Muscle of leg (tissue), 16 donors: Measurements from ENCODE around the gene HOTAIR. TPM values are rescaled to one million over a fixed set of nuclear protein-coding genes. Genes with fewer than 3 reads are reported as not detected.

Source experiments
- DNase-seq: peaks from one replicate; pipeline ENCODE4 v3.0.0; 2013
- H3K27ac ChIP-seq: one replicate; pipeline ENCODE4 v1.5.1; 2013; ENCODE audit warnings: mild to moderate bottlenecking, low read length, control low read depth
- H3K27me3 ChIP-seq: one replicate; pipeline ENCODE4 v1.6.1; 2013; ENCODE audit warnings: low read length; ENCODE audit not compliant: control insufficient read depth, insufficient read depth
- H3K36me3 ChIP-seq: one replicate; pipeline ENCODE4 v1.6.1; 2013; ENCODE audit warnings: low read length; ENCODE audit not compliant: control insufficient read depth, insufficient read depth
- H3K4me1 ChIP-seq: one replicate; pipeline ENCODE4 v1.6.1; 2013; ENCODE audit warnings: low read length; ENCODE audit not compliant: control insufficient read depth, insufficient read depth
- H3K4me3 ChIP-seq: one replicate; pipeline ENCODE4 v1.5.1; 2013; ENCODE audit warnings: low read length, control low read depth
- H3K9me3 ChIP-seq: replicated peaks from 2 replicates; pipeline ENCODE4 v1.6.1; 2013; ENCODE audit warnings: low read depth, low read length; ENCODE audit not compliant: control insufficient read depth
- WGBS: methylation state at CpG from one replicate; pipeline ENCODE4 v1.1.5; 2013; ENCODE audit warnings: missing lambda C conversion rate; ENCODE audit not compliant: insufficient coverage; 5-methylcytosine and 5-hydroxymethylcytosine counted together
- long read RNA-seq, 11 donors: transcript quantifications; one replicate each; lab custom pipeline, GENCODE V29; 2026
- polyA plus RNA-seq, 8 donors: library from polyadenylated mRNA; unstranded; fragments of 120-200 nt; gene quantifications; one replicate each; pipeline versions ENCODE4 v1.2.1 to v1.2.3, GENCODE V29; 2013; ENCODE audit warnings: inconsistent platforms in 1 of 8, low replicate concordance in 1 of 8; ENCODE audit not compliant: insufficient read length in 8 of 8, insufficient read depth in 1 of 8
- total RNA-seq: library from RNA; stranded (reverse); fragments of 120-200 nt; gene quantifications from one replicate; pipeline ENCODE4 v1.2.4, GENCODE V29; 2013

The HOTAIR gene
- total RNA-seq (1.8 TPM), polyA plus RNA-seq (10 to 100 TPM in 1 of 8 donors, 1 to 10 TPM in 7; 2.2 to 13.2 (median 4.1) TPM)
- long read RNA-seq, donor 1 = 0 reads
- long read RNA-seq, donor 2 = 0 reads
- long read RNA-seq, donor 3, partial matches to known transcripts = 48 of 50 reads
- long read RNA-seq, donor 3, other reads (novel, unspliced or antisense) = 0 of 50 reads
- long read RNA-seq, donor 4 = 0 reads
- long read RNA-seq, donor 5, partial matches to known transcripts = 0 of 11 reads
- long read RNA-seq, donor 5, other reads (novel, unspliced or antisense) = 10 of 11 reads
- long read RNA-seq, donor 6, partial matches to known transcripts = 0 of 12 reads
- long read RNA-seq, donor 6, other reads (novel, unspliced or antisense) = 11 of 12 reads
- long read RNA-seq, donor 7, partial matches to known transcripts = 16 of 23 reads
- long read RNA-seq, donor 7, other reads (novel, unspliced or antisense) = 7 of 23 reads
- long read RNA-seq, donor 8, partial matches to known transcripts = 0 of 5 reads
- long read RNA-seq, donor 8, other reads (novel, unspliced or antisense) = 5 of 5 reads
- long read RNA-seq, donor 9 = 0 reads
- long read RNA-seq, donor 10 = 0 reads
- long read RNA-seq, donor 11 = 0 reads

- Histone ChIP-seq H3K4me1 (peaks cover 65% of the 10 kb centered on the region), H3K36me3 (no peaks in the 10 kb centered on the region), H3K27me3 (peaks cover 86% of the 10 kb centered on the region), H3K9me3 (no peaks in the 10 kb centered on the region), H3K4me3 (peak within 1 kb of the TSS; percentile 59), H3K27ac (peak within 1 kb of the TSS; percentile 96)
- under 1% methylated on average over 37 of the region's 63 CpGs for WGBS
- DNase-seq = peak; percentile 89
Measured at GRCh38 chr12:53974084-53975063, at the start of gene HOTAIR. Gene HOTAIR (minus strand): TSS chr12:53974954.

DNA sequence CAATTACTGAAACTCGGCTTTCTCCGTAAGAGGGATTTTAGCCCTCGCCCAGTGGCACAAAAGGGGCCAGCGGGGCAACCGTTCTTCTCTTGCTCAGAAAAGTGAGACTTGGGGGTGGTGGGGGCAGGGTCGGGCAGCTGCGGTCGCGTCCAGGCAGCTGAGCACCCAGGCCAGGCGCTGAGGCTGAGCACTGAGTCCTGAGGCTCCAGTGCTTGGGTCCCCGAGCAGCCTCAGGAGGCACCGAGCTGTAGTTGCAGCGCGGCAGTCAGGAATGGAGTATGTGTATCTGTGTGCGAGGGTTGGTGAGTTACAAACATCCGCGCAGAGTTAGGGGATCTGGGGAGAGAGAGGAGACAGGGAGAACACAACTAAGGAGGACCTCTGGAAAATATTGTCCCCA lies 49.4 kb upstream of the HOTAIR start:
- 40% methylated on average over 13 of the region's 17 CpGs for WGBS
- H3K27me3 ChIP-seq = peaks cover 54% of the 10 kb centered on the region
- H3K4me3 ChIP-seq = peak overlapping the region; percentile 27

GRCh38 chr12:54022960-54023884 lies 48.5 kb upstream of the HOTAIR start:
- H3K36me3 ChIP-seq = no peaks in the 10 kb centered on the region
- DNase-seq = no peak
- H3K9me3 ChIP-seq = no peaks in the 10 kb centered on the region
- H3K27me3 ChIP-seq = peaks cover 56% of the 10 kb centered on the region
- 41% methylated on average over 2 of the region's 8 CpGs for WGBS
- H3K4me3 ChIP-seq = no peak overlapping the region
- H3K27ac ChIP-seq = peak overlapping the region; percentile 100
- H3K4me1 ChIP-seq = peaks cover 91% of the 10 kb centered on the region

More for the DNA sequence above, 49.4 kb upstream of the HOTAIR start:
- Histone ChIP-seq H3K4me1 (peaks cover 93% of the 10 kb centered on the region), H3K9me3 (no peaks in the 10 kb centered on the region), H3K27ac (peak overlapping the region; percentile 100), H3K36me3 (peaks cover 2% of the 10 kb centered on the region)
- peak; percentile 48 for DNase-seq

- H3K4me3 ChIP-seq = peak overlapping the region; percentile 86
- H3K9me3 ChIP-seq = no peaks in the 10 kb centered on the region
- H3K4me1 ChIP-seq = peaks cover 80% of the 10 kb centered on the region
- H3K27me3 ChIP-seq = peaks cover 59% of the 10 kb centered on the region
- peak; percentile 48 for DNase-seq
- H3K27ac ChIP-seq = peak overlapping the region; percentile 100
- H3K36me3 ChIP-seq = no peaks in the 10 kb centered on the region
- WGBS = 75% methylated on average over 2 of the region's 16 CpGs
Measured at GRCh38 chr12:54021432-54022013, 46.8 kb upstream of the HOTAIR start.

- Histone ChIP-seq H3K9me3 (no peaks in the 10 kb centered on the region), H3K4me1 (peaks cover 79% of the 10 kb centered on the region), H3K27me3 (peaks cover 61% of the 10 kb centered on the region), H3K36me3 (no peaks in the 10 kb centered on the region), H3K27ac (peak overlapping the region; percentile 100), H3K4me3 (peak overlapping the region; percentile 86)
- peak; percentile 52 for DNase-seq
- 15% methylated on average over 11 of the region's 23 CpGs for WGBS
Measured at GRCh38 chr12:54020591-54021405, 46.0 kb upstream of the HOTAIR start.

DNA sequence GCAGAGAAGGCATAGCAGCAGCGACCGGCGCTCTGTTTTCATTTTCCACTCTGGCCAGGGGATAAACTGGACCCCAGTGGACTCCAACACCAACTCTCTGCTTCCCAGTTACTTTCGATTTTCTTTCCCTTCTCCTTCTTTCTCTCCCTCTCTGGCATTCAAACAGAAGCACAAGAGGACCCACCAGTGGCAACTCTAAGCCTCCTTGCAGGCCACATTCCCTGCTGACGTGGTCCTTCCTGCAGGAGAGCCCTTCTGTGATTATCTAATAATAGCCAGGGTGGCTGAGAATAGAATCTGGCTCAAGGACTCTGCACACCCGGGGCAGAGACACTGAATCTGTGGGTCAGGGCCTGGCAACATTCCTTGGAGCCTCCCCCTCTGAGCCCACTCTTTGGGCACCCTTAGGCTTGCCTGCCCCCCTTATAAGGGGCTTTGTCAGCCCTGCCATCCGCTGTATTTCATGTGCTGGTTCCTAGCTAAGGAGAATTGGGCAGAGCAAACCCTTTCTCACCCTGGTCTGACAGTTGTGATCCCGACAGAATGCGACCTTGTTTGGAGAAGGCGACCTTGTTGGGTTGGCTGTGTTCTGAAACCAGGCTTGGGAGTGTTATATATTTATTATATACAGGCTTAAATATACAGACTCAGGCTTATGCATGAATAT lies 45.3 kb upstream of the HOTAIR start:
- peaks cover 68% of the 10 kb centered on the region for H3K27me3 ChIP-seq
- DNase-seq = peak; percentile 78

GRCh38 chr12:54019091-54019811 lies 44.5 kb upstream of the HOTAIR start:
- H3K27ac ChIP-seq = peak overlapping the region; percentile 100
- peaks cover 72% of the 10 kb centered on the region for H3K27me3 ChIP-seq
- 21% methylated on average over 19 of the region's 43 CpGs for WGBS
- H3K4me3 ChIP-seq = peak overlapping the region; percentile 86
- H3K9me3 ChIP-seq = no peaks in the 10 kb centered on the region
- H3K36me3 ChIP-seq = no peaks in the 10 kb centered on the region
- H3K4me1 ChIP-seq = peaks cover 80% of the 10 kb centered on the region
- DNase-seq = peak; percentile 60

More for the DNA sequence above, 45.3 kb upstream of the HOTAIR start:
- 22% methylated on average over 6 of the region's 10 CpGs for WGBS
- Histone ChIP-seq H3K4me1 (peaks cover 79% of the 10 kb centered on the region), H3K27ac (peak overlapping the region; percentile 100), H3K9me3 (no peaks in the 10 kb centered on the region), H3K4me3 (peak overlapping the region; percentile 86), H3K36me3 (no peaks in the 10 kb centered on the region)
